Measurements from ENCODE around the gene RNU6-7. TPM values are rescaled to one million over a fixed set of nuclear protein-coding genes. Genes with fewer than 3 reads are reported as not detected.

Gene RNU6-7
- total RNA-seq, 1 experiment from 2014 or later, result not detected

GRCh38 chr14:32193532-32193931 is 8.3 kb upstream of the RNU6-7 start:
- Histone ChIP-seq H3K9me3 (ENCODE audit: low read length) (no peaks in the 10 kb centered on the region), H3K9me2 (replicated peaks; ENCODE audit: low read length) (no peaks in the 10 kb centered on the region), H3F3A (ENCODE audit: low read length, unreplicated experiment) (no peaks in the 10 kb centered on the region), H3K27ac (ENCODE audit: low read length) (no peak overlapping the region), H3K4me2 (ENCODE audit: low read length) (no peak overlapping the region), H2AFZ (ENCODE audit: low read length) (no peak overlapping the region), H3K79me2 (ENCODE audit: low read length) (no peaks in the 10 kb centered on the region), H3K36me3 (ENCODE audit: low read depth, low read length) (no peaks in the 10 kb centered on the region), H3K9ac (ENCODE audit: low read length) (no peak overlapping the region), H3K4me3 (ENCODE audit: low read length) (no peak overlapping the region), H3K4me1 (ENCODE audit: insufficient read depth, low read length) (no peaks in the 10 kb centered on the region), H4K20me1 (ENCODE audit: low read length) (no peaks in the 10 kb centered on the region), H3K27me3 (ENCODE audit: low read length) (no peaks in the 10 kb centered on the region)
- ChIA-PET CTCF (interaction anchor here (0.6 kb wide), 1 partner anchor 117 kb away, joined by 4 read pairs; no protein-coding TSS in a partner anchor), POLR2A (ENCODE audit: unreplicated experiment) (no interaction called here)
- BruUV-seq (replicated peaks), result no TSS peak
- ATAC-seq (no peak), DNase-seq (no peak)
- TF ChIP-seq CTCF (conservative IDR thresholded peaks at IDR 0.05; ENCODE audit: low read depth, low read length), result no peak
- no peak for TF ChIP-seq EZH2phosphoT487 (IDR thresholded peaks at IDR 0.05; ENCODE audit: borderline replicate concordance, low read length)
- TF ChIP-seq EZH2 (IDR thresholded peaks at IDR 0.05; ENCODE audit: low read length, unreplicated experiment), result no peak
- intact Hi-C loops (cut with micrococcal nuclease), result no loop called here

GRCh38 chr14:32195636-32196035 is 6.2 kb upstream of the RNU6-7 start:
- Histone ChIP-seq H3K79me2 (ENCODE audit: low read length) (no peaks in the 10 kb centered on the region), H3K4me3 (ENCODE audit: low read length) (no peak overlapping the region), H3K9me3 (ENCODE audit: low read length) (no peaks in the 10 kb centered on the region), H3K4me2 (ENCODE audit: low read length) (no peak overlapping the region), H3K36me3 (ENCODE audit: low read depth, low read length) (no peaks in the 10 kb centered on the region), H2AFZ (ENCODE audit: low read length) (no peak overlapping the region), H3K9me2 (replicated peaks; ENCODE audit: low read length) (no peaks in the 10 kb centered on the region), H3F3A (ENCODE audit: low read length, unreplicated experiment) (no peaks in the 10 kb centered on the region), H3K27ac (ENCODE audit: low read length) (no peak overlapping the region), H3K4me1 (ENCODE audit: insufficient read depth, low read length) (0 out of 2 replicates have a peak, but pooled peaks cover 5% of the 10 kb centered on the region), H3K27me3 (ENCODE audit: low read length) (no peaks in the 10 kb centered on the region), H3K9ac (ENCODE audit: low read length) (no peak overlapping the region), H4K20me1 (ENCODE audit: low read length) (no peaks in the 10 kb centered on the region)
- ATAC-seq (no peak), DNase-seq (no peak)
- ChIA-PET POLR2A (ENCODE audit: unreplicated experiment) (no interaction called here), CTCF (no interaction called here)
- intact Hi-C loops (cut with micrococcal nuclease), result no loop called here
- TF ChIP-seq EZH2phosphoT487 (IDR thresholded peaks at IDR 0.05; ENCODE audit: borderline replicate concordance, low read length), result no peak
- TF ChIP-seq CTCF (conservative IDR thresholded peaks at IDR 0.05; ENCODE audit: low read depth, low read length), result no peak
- TF ChIP-seq EZH2 (IDR thresholded peaks at IDR 0.05; ENCODE audit: low read length, unreplicated experiment), result no peak
- no TSS peak for BruUV-seq (replicated peaks)

- Histone ChIP-seq H4K20me1 (ENCODE audit: low read length) (no peaks in the 10 kb centered on the region), H3K9me3 (ENCODE audit: low read length) (no peaks in the 10 kb centered on the region), H3F3A (ENCODE audit: low read length, unreplicated experiment) (no peaks in the 10 kb centered on the region), H3K27me3 (ENCODE audit: low read length) (no peaks in the 10 kb centered on the region), H2AFZ (ENCODE audit: low read length) (no peak overlapping the region), H3K4me3 (ENCODE audit: low read length) (no peak overlapping the region), H3K4me1 (ENCODE audit: insufficient read depth, low read length) (0 out of 2 replicates have a peak, but pooled peaks cover 12% of the 10 kb centered on the region), H3K27ac (ENCODE audit: low read length) (no peak overlapping the region), H3K9me2 (replicated peaks; ENCODE audit: low read length) (no peaks in the 10 kb centered on the region), H3K79me2 (ENCODE audit: low read length) (no peaks in the 10 kb centered on the region), H3K36me3 (ENCODE audit: low read depth, low read length) (no peaks in the 10 kb centered on the region), H3K4me2 (ENCODE audit: low read length) (no peak overlapping the region), H3K9ac (ENCODE audit: low read length) (no peak overlapping the region)
- ChIA-PET POLR2A (ENCODE audit: unreplicated experiment) (no interaction called here), CTCF (no interaction called here)
- peak; percentile 43 for DNase-seq
- intact Hi-C loops (cut with micrococcal nuclease), result no loop called here
- no TSS peak for BruUV-seq (replicated peaks)
- TF ChIP-seq CTCF (conservative IDR thresholded peaks at IDR 0.05; ENCODE audit: low read depth, low read length) (no peak), EZH2phosphoT487 (IDR thresholded peaks at IDR 0.05; ENCODE audit: borderline replicate concordance, low read length) (no peak), EZH2 (IDR thresholded peaks at IDR 0.05; ENCODE audit: low read length, unreplicated experiment) (no peak)
- no peak for ATAC-seq
Observed at GRCh38 chr14:32197919-32198318, 3.9 kb upstream of the RNU6-7 start.

All from PC-3 (cell line).